Astrocyte of the spinal cord (primary cell): ENCODE measurements around the gene DNAJC3.
A peak's percentile ranks its signal among the peaks of the same experiment; 100 is the strongest.
"Not testable (repeated sequence)": the region's sequence is repeated elsewhere in the genome, so short reads cannot be mapped to it uniquely, and the experiment has no call there.

Experiments
- DNase-seq: peaks from one replicate; pipeline ENCODE4 v3.0.0; 2011; ENCODE audit warnings: low read depth, low spot score
- H3K4me3 ChIP-seq: 2 replicates; pipeline ENCODE4 v1.5.1; 2011; ENCODE audit warnings: low read depth, mild to moderate bottlenecking, low read length, moderate library complexity
- in situ Hi-C: cut with HindIII; loops from 2 replicates; pipeline ENCODE4 v1.10.0; 2017; ENCODE audit warnings: low sequenced_read_pairs
- TF ChIP-seq, protein P1 (sequence below): IDR thresholded peaks from 2 replicates; pipeline ENCODE4 v1.5.1; 2012; ENCODE audit warnings: low read depth, mild to moderate bottlenecking, low read length, inconsistent platforms

The DNAJC3 gene

DNA sequence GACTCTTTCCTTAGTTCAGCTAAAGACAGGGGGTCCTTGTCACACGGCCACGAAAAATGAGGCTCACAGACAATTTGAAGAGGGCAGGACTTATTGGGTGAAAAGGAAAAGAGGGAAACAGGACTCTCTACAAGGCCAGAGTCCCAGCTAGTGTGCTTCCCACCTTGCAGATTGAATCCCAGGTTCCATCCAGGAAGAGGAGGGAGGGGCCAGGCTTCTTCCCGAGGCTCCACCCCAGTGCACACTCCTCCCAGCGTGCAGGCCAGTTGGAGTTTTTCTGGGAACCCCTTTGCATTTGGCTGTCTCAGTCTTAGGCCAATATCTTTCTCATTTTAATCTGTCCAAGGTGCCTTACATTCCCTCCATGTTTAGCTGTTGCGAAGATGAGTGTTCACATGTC is 106.8 kb downstream of the DNAJC3 start:
- TF ChIP-seq, protein P1, sequence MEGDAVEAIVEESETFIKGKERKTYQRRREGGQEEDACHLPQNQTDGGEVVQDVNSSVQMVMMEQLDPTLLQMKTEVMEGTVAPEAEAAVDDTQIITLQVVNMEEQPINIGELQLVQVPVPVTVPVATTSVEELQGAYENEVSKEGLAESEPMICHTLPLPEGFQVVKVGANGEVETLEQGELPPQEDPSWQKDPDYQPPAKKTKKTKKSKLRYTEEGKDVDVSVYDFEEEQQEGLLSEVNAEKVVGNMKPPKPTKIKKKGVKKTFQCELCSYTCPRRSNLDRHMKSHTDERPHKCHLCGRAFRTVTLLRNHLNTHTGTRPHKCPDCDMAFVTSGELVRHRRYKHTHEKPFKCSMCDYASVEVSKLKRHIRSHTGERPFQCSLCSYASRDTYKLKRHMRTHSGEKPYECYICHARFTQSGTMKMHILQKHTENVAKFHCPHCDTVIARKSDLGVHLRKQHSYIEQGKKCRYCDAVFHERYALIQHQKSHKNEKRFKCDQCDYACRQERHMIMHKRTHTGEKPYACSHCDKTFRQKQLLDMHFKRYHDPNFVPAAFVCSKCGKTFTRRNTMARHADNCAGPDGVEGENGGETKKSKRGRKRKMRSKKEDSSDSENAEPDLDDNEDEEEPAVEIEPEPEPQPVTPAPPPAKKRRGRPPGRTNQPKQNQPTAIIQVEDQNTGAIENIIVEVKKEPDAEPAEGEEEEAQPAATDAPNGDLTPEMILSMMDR: no peak
- DNase-seq: no peak
- in situ Hi-C loops: no loop called here
- no peak overlapping the region for H3K4me3 ChIP-seq

- TF ChIP-seq, protein P1: no peak
- H3K4me3 ChIP-seq: no peak overlapping the region
- peak; percentile 71 for DNase-seq
- in situ Hi-C loops: no loop called here
Observed at GRCh38 chr13:95784161-95784899, 107.4 kb downstream of the DNAJC3 start.

- no peak overlapping the region for H3K4me3 ChIP-seq
- in situ Hi-C loops: no loop called here
- DNase-seq: peak; percentile 34
- TF ChIP-seq, protein P1: no peak
Observed at GRCh38 chr13:95784900-95785290, 108.0 kb downstream of the DNAJC3 start.

- in situ Hi-C loops: no loop called here
- no peak for DNase-seq
- no peak overlapping the region for H3K4me3 ChIP-seq
- TF ChIP-seq, protein P1: no peak
Observed at GRCh38 chr13:95787356-95788099, 110.6 kb downstream of the DNAJC3 start.

- H3K4me3 ChIP-seq: no peak overlapping the region
- in situ Hi-C loops: no loop called here
- DNase-seq: no peak
- TF ChIP-seq, protein P1: no peak
Observed at GRCh38 chr13:95788100-95788463, 111.1 kb downstream of the DNAJC3 start.

GRCh38 chr13:95789315-95789714 is 112.4 kb downstream of the DNAJC3 start:
- H3K4me3 ChIP-seq, in situ Hi-C loops: not testable (repeated sequence)

GRCh38 chr13:95791084-95791722 is 114.3 kb downstream of the DNAJC3 start:
- in situ Hi-C loops: no loop called here
- no peak for DNase-seq
- TF ChIP-seq, protein P1: no peak
- no peak overlapping the region for H3K4me3 ChIP-seq

More at GRCh38 chr13:95789315-95789714, 112.4 kb downstream of the DNAJC3 start:
- DNase-seq: not testable (repeated sequence)
